HCEC 1CT (cell line): ENCODE results near the gene PRKN.

ENCODE experiments used
- DNase-seq: peaks from one replicate; pipeline ENCODE4 v3.0.0-alpha.2; 2017

Gene PRKN

DNA sequence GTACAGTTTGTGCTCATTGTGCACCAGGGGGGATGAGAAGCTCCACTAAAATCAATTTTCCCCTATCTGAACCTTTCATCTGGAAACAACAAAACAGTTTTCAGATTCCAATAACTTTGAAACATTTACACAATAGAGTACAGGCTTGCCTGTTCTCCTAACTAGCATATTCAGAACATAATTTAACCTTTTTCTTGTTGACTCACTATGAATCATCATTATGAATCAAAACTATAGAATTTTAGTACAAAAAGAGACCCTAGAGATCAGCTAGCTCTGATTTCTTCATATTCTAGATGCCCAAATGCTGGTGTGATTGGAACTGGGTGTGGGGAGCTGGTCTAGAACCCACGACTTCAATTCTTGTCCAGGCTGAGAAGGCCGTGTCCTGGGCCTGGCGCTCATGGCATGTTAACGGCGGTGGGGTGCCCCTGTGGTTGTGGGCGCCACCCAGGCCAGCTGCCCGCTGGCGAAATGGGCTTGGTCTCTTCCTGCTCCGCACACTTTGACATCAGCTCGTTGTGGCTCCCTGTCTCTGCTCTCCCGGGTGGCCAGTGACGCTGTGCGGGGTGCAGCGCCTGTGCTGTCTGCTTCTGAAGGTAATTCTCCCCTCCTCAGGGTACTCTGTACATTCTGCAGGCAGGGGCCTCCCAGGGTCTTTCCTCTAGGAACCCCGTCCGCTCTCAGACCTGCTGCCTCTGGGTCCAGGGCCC is 1423.8 kb downstream of the PRKN start:
- peak; percentile 86 for DNase-seq

DNA sequence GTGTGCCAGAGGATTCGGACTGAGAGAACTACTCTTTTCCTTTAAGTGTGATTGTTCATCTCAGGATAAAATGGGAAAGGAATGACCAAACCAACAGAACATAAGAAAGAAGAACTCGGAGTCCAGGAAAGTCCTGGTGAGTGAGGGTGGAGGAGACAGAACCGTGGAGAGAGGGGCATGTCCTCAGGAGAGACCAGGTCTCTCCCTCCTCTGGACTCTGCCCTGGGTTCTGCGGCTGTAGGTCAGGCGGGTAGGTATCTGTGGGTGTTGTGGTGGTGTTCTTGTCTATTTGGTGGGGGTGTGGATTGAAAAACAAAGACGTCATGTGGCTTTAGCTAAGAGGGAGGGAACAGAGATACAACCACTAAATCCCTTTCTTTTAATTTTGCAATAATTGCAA is 1424.6 kb downstream of the PRKN start:
- DNase-seq = no peak

DNA sequence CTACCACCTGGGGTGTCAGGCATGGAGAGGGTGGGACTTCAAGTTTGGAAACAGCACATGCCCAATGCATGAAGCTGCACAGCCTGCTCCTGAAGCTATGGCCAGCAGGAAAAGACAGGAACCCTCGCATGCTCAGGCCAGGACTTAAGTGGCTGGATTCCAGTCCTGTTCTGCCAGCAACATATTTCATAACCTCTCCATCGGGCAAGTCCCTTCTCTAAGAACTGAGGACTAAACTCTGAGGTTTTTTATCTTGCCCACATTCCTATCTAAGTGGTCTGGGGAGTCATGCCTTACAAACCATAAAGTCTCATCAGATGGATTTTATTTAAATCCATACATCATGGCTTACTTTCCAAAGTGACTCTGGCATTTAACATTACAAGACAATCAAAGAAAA is 1426.2 kb downstream of the PRKN start:
- peak; percentile 40 for DNase-seq

DNA sequence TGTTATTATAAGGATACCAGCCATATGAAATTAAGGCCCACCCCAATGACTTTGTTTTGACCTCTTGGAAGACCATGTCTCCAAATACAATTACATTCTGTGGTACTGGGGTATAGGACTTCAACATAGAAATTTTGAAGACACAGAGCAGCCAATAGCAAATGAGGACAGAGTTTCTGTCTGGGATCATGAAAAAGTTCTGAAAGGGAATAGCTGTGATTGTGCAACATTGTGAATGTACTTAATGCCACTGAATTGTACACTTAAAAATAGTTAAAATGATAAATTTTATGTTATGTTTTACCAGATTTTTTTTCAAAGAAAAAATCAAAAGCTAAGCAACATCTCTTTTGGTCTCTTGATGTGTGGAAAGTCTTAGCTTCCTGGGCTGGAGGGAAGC is 1426.7 kb downstream of the PRKN start:
- DNase-seq = no peak

DNA sequence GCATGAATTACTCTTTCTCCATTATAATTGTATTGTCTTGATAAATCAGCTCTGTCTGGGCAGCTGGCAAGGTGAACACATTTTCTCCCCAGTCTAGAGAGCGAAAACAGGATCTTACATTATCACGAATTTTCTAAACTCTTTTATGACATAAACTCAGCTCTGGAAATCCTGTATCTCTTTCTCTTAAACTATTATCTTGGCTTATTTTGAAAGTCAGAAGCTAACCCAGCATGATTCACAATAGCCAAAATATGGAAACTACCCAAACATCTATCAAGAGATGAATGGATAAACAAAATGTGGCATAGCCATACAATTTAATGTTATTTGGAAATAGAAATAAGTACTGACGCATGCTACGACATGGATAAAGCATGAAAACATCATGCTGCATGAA is 1427.8 kb downstream of the PRKN start:
- DNase-seq = no peak
